IPS DF 6.9 (cell line): ENCODE data around the gene GPT2.

Experiments used
- DNase-seq: peaks from one replicate; pipeline ENCODE4 v3.0.0-alpha.2; 2013; ENCODE audit warnings: low read depth, low spot score
- H3K27ac ChIP-seq: one replicate; pipeline ENCODE4 v1.5.1; 2013; ENCODE audit warnings: low read length, control low read depth
- H3K27me3 ChIP-seq: 2 replicates; pipeline ENCODE4 v1.6.1; 2013; ENCODE audit warnings: mild to moderate bottlenecking, low read length; ENCODE audit not compliant: control insufficient read depth, insufficient read depth
- H3K36me3 ChIP-seq: 2 replicates; pipeline ENCODE4 v1.6.1; 2013; ENCODE audit warnings: low read length; ENCODE audit not compliant: control insufficient read depth, insufficient read depth
- H3K4me1 ChIP-seq: 2 replicates; pipeline ENCODE4 v1.6.1; 2013; ENCODE audit warnings: low read length; ENCODE audit not compliant: control insufficient read depth, insufficient read depth
- H3K4me3 ChIP-seq: 2 replicates; pipeline ENCODE4 v1.5.1; 2013; ENCODE audit warnings: mild to moderate bottlenecking, low read length
- H3K9me3 ChIP-seq: 2 replicates; pipeline ENCODE4 v1.6.1; 2013; ENCODE audit warnings: low read length, inconsistent platforms; ENCODE audit not compliant: control insufficient read depth, insufficient read depth
- WGBS: extraction: QIAGEN DNeasy Blood & Tissue Kit; methylation state at CpG from one replicate; pipeline ENCODE4 v1.1.7; 2013; ENCODE audit warnings: mixed read lengths, missing lambda C conversion rate; ENCODE audit not compliant: insufficient read length, insufficient coverage; 5-methylcytosine and 5-hydroxymethylcytosine counted together

The GPT2 gene

GRCh38 chr16:46973207-46973995 lies 89.2 kb downstream of the GPT2 start, which contains the start of gene DNAJA2:
TSS of gene DNAJA2 (minus strand) at chr16:46973674. CDS start at chr16:46973572, 102 bp downstream.
- Histone ChIP-seq H3K9me3 (no peaks in the 10 kb centered on the region), H3K27ac (no peak within 1 kb of the TSS), H3K4me3 (peak within 1 kb of the TSS; percentile 89; the same call in 1 of the 2 replicates), H3K36me3 (peaks cover 4% of the 10 kb centered on the region; the same call in 1 of the 2 replicates), H3K27me3 (no peaks in the 10 kb centered on the region), H3K4me1 (peaks cover 2% of the 10 kb centered on the region; the same call in 1 of the 2 replicates)
- DNase-seq = peak; percentile 43
- WGBS = no CpG with 5 or more reads among the region's 86 CpGs

DNA sequence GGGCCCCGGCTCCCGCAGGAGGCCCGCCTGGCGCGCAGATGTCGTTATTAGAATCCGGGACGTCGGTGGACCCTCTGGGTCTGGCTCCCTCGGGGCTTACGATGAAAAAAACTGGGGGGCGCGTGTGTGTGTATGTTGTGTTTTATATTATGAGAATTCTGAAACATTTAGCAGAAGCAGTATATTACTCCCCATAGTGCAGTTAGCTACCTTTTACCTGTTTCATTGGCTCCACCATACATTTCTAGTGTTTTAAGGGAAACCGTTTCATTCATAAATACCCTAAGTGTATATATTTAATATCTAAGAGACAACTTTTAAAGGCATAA lies 89.8 kb downstream of the GPT2 start:
- DNase-seq = no peak
- H3K36me3 ChIP-seq = peaks cover 4% of the 10 kb centered on the region; the same call in 1 of the 2 replicates
- peaks cover 2% of the 10 kb centered on the region; the same call in 1 of the 2 replicates for H3K4me1 ChIP-seq
- no peaks in the 10 kb centered on the region for H3K9me3 ChIP-seq
- no CpG with 5 or more reads among the region's 14 CpGs for WGBS
- peak overlapping the region; percentile 89; the same call in 1 of the 2 replicates for H3K4me3 ChIP-seq
- no peaks in the 10 kb centered on the region for H3K27me3 ChIP-seq
- H3K27ac ChIP-seq = no peak overlapping the region

DNA sequence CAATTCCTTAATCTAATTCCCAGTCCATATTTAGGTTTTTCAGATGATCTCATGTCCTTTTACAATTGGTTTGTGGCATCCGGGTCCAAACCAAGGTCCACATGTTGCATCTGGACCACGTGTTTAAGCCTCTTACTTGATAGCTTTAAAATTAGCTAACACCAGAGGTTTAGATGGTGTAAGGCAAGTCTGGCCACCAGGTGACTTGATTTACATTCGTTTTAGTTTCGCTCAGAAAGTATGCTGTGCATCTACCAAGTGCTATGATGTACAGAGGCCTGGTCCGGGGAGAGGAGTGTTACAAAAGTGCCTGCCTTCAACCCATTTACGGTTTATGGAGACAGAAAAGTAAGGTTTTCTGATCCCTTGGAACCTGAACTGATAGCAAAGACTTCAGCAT lies 90.2 kb downstream of the GPT2 start:
- Histone ChIP-seq H3K27me3 (no peaks in the 10 kb centered on the region), H3K4me3 (no peak overlapping the region), H3K36me3 (peaks cover 4% of the 10 kb centered on the region; the same call in 1 of the 2 replicates), H3K27ac (no peak overlapping the region), H3K9me3 (no peaks in the 10 kb centered on the region), H3K4me1 (peaks cover 2% of the 10 kb centered on the region; the same call in 1 of the 2 replicates)
- WGBS = no CpG with 5 or more reads among the region's 6 CpGs
- no peak for DNase-seq

DNA sequence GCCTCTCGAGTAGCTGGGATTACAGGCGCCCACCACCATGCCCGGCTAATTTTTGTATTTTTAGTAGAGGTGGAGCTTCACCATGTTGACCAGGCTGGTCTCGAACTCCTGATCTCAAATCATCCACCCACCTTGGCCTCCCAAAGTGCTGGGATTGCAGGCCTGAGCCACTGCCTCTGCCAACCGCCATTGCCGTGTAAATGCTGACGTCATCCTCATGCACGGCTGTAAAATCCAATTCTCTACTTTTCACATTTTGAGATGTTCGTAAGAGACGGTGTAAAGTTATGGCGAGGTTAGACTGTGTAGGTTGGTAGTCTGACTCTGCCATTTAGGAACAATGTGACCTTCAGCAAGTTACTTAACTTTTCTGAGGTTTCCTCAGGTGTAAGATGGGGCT lies 91.0 kb downstream of the GPT2 start:
- WGBS = no CpG with 5 or more reads among the region's 11 CpGs
- H3K9me3 ChIP-seq = no peaks in the 10 kb centered on the region

GRCh38 chr16:46975908-46976470 lies 91.8 kb downstream of the GPT2 start:
- no CpG with 5 or more reads among the region's 4 CpGs for WGBS
- DNase-seq = no peak
- H3K36me3 ChIP-seq = no peaks in the 10 kb centered on the region
- no peak overlapping the region for H3K27ac ChIP-seq
- H3K4me1 ChIP-seq = peaks cover 2% of the 10 kb centered on the region; the same call in 1 of the 2 replicates
- H3K9me3 ChIP-seq = no peaks in the 10 kb centered on the region
- H3K4me3 ChIP-seq = no peak overlapping the region
- H3K27me3 ChIP-seq = no peaks in the 10 kb centered on the region

More for the DNA sequence above, 91.0 kb downstream of the GPT2 start:
- Histone ChIP-seq H3K27me3 (no peaks in the 10 kb centered on the region), H3K27ac (no peak overlapping the region), H3K4me3 (no peak overlapping the region), H3K36me3 (peaks cover 2% of the 10 kb centered on the region; the same call in 1 of the 2 replicates), H3K4me1 (peaks cover 2% of the 10 kb centered on the region; the same call in 1 of the 2 replicates)
- no peak for DNase-seq

DNA sequence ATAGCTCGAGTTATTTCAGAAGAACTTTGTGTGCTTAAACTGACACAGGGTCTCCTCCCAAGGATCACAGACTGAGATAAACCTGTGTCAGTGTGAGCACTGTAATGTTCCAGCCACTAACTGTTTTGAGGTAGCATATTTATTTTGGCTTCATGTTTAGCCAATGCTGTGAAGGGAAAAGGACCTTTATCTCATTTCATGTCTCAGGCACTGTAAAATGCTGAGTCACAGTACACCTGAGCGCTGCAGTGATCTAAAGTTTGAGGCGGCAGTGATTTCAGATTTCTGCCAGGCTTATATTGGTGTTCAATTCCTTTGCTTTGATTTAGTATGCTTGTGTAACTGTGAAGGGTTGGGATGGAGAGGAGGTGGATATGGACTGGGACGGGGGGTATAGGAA lies 92.4 kb downstream of the GPT2 start:
- no peak for DNase-seq
- no peak overlapping the region for H3K4me3 ChIP-seq
- H3K36me3 ChIP-seq = no peaks in the 10 kb centered on the region
- peaks cover 2% of the 10 kb centered on the region; the same call in 1 of the 2 replicates for H3K4me1 ChIP-seq
- H3K9me3 ChIP-seq = no peaks in the 10 kb centered on the region
- WGBS = no CpG with 5 or more reads among the region's 4 CpGs
- H3K27ac ChIP-seq = no peak overlapping the region
- H3K27me3 ChIP-seq = no peaks in the 10 kb centered on the region
